ENCODE results near the gene FRMD5.

The FRMD5 gene

DNA sequence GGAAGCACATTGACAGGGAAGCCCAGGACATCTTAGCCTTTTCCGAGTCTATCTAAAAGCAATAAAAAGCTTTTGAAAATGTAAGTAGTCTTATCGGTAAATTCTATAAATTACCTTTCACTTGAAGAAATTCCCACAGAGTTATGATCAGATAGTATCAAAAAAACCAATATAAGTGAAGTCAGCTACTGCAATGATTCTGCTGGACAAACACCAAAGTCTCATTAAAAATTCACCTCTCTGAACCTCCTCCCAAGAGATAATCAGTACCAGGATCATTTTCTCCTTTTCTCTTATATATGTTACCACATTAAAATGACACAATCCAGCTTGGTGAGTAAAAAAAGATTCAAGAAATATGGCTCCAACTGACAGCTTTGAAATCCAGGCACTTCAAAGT lies 69.2 kb downstream of the FRMD5 start:
- no peaks in the 10 kb centered on the region for H3K36me3 ChIP-seq (ENCODE audit: control insufficient read depth in 1 of 2, insufficient read depth in 2 of 2, low read depth in 1 of 2, low read length in 2 of 2)
- H3K4ac ChIP-seq (ENCODE audit: low read depth in 1 of 2, low read length in 2 of 2), result no peak overlapping the region
- no peak overlapping the region for H3K18ac ChIP-seq (ENCODE audit: low read depth in 1 of 2, low read length in 2 of 2)
- H4K8ac ChIP-seq (ENCODE audit: low read length), result no peak overlapping the region
- no peak overlapping the region for H2AFZ ChIP-seq (ENCODE audit: low read depth, low read length)
- H2BK15ac ChIP-seq (ENCODE audit: low read depth, poor library complexity, severe bottlenecking), result no peak overlapping the region
- H2BK12ac ChIP-seq (ENCODE audit: low read length in 2 of 2), result no peak overlapping the region
- H3K4me2 ChIP-seq (ENCODE audit: low read length, poor library complexity, severe bottlenecking), result no peak overlapping the region
- no peak overlapping the region for H3K9ac ChIP-seq (ENCODE audit: low read length)
- 100% methylated on average over 1 of the region's 2 CpGs for WGBS
- H3K4me3 ChIP-seq (ENCODE audit: insufficient read depth in 1 of 2, low read depth in 1 of 2, low read length in 2 of 2), result no peak overlapping the region
- H3K14ac ChIP-seq (ENCODE audit: low read length in 2 of 2), result no peak overlapping the region
- no peak for DNase-seq
- H2BK120ac ChIP-seq (ENCODE audit: low read depth, low read length), result no peak overlapping the region
- H3K23ac ChIP-seq (ENCODE audit: low read length in 2 of 2), result no peak overlapping the region
- H3K27ac ChIP-seq (ENCODE audit: low read length, poor library complexity, severe bottlenecking), result no peak overlapping the region
- peaks cover 14% of the 10 kb centered on the region for H3K79me1 ChIP-seq (replicated peaks; ENCODE audit: low read length, poor library complexity, severe bottlenecking)
- H3K27me3 ChIP-seq (ENCODE audit: control insufficient read depth in 1 of 2, insufficient read depth in 1 of 2, low read length in 2 of 2), result no peaks in the 10 kb centered on the region
- no peak overlapping the region for H2BK5ac ChIP-seq (ENCODE audit: low read depth, low read length, poor library complexity, severe bottlenecking)
- H3K9me3 ChIP-seq (ENCODE audit: control insufficient read depth, low read length), result no peaks in the 10 kb centered on the region
- H3K4me1 ChIP-seq (ENCODE audit: control insufficient read depth, insufficient read depth, low read depth, low read length), result no peaks in the 10 kb centered on the region
- H2AK5ac ChIP-seq (ENCODE audit: low read length, severe bottlenecking), result no peak overlapping the region
- no peak overlapping the region for H4K91ac ChIP-seq (ENCODE audit: low read length)

- Histone ChIP-seq H3K14ac (ENCODE audit: low read length in 2 of 2) (no peak overlapping the region), H3K4me3 (ENCODE audit: insufficient read depth in 1 of 2, low read depth in 1 of 2, low read length in 2 of 2) (peak overlapping the region in 1 of 2 experiments; percentile 20), H3K9me3 (ENCODE audit: control insufficient read depth, low read length) (no peaks in the 10 kb centered on the region), H2BK120ac (ENCODE audit: low read depth, low read length) (no peak overlapping the region), H2AK5ac (ENCODE audit: low read length, severe bottlenecking) (no peak overlapping the region), H4K91ac (ENCODE audit: low read length) (no peak overlapping the region), H3K27ac (ENCODE audit: low read length, poor library complexity, severe bottlenecking) (peak overlapping the region; percentile 68), H3K9ac (ENCODE audit: low read length) (peak overlapping the region; percentile 67), H3K4me1 (ENCODE audit: control insufficient read depth, insufficient read depth, low read depth, low read length) (peaks cover 2% of the 10 kb centered on the region), H3K36me3 (ENCODE audit: control insufficient read depth in 1 of 2, insufficient read depth in 2 of 2, low read depth in 1 of 2, low read length in 2 of 2) (no peaks in the 10 kb centered on the region), H3K27me3 (ENCODE audit: control insufficient read depth in 1 of 2, insufficient read depth in 1 of 2, low read length in 2 of 2) (no peaks in the 10 kb centered on the region), H4K8ac (ENCODE audit: low read length) (no peak overlapping the region), H3K4me2 (ENCODE audit: low read length, poor library complexity, severe bottlenecking) (no peak overlapping the region), H3K23ac (ENCODE audit: low read length in 2 of 2) (no peak overlapping the region), H2BK12ac (ENCODE audit: low read length in 2 of 2) (no peak overlapping the region), H3K79me1 (replicated peaks; ENCODE audit: low read length, poor library complexity, severe bottlenecking) (peaks cover 8% of the 10 kb centered on the region), H3K4ac (ENCODE audit: low read depth in 1 of 2, low read length in 2 of 2) (no peak overlapping the region), H2AFZ (ENCODE audit: low read depth, low read length) (no peak overlapping the region), H2BK5ac (ENCODE audit: low read depth, low read length, poor library complexity, severe bottlenecking) (no peak overlapping the region), H2BK15ac (ENCODE audit: low read depth, poor library complexity, severe bottlenecking) (no peak overlapping the region), H3K18ac (ENCODE audit: low read depth in 1 of 2, low read length in 2 of 2) (no peak overlapping the region)
- peak; percentile 96 for DNase-seq
These were observed 92.3 kb downstream of the FRMD5 start for GRCh38 chr15:44102675-44103254.

GRCh38 chr15:44101944-44102343 lies 93.1 kb downstream of the FRMD5 start:
- Histone ChIP-seq H2AFZ (ENCODE audit: low read depth, low read length) (no peak overlapping the region), H3K23ac (ENCODE audit: low read length in 2 of 2) (no peak overlapping the region), H2BK12ac (ENCODE audit: low read length in 2 of 2) (no peak overlapping the region), H3K18ac (ENCODE audit: low read depth in 1 of 2, low read length in 2 of 2) (no peak overlapping the region), H3K14ac (ENCODE audit: low read length in 2 of 2) (no peak overlapping the region), H2AK5ac (ENCODE audit: low read length, severe bottlenecking) (no peak overlapping the region), H3K9ac (ENCODE audit: low read length) (peak overlapping the region; percentile 67), H2BK120ac (ENCODE audit: low read depth, low read length) (no peak overlapping the region), H4K8ac (ENCODE audit: low read length) (no peak overlapping the region), H3K36me3 (ENCODE audit: control insufficient read depth in 1 of 2, insufficient read depth in 2 of 2, low read depth in 1 of 2, low read length in 2 of 2) (no peaks in the 10 kb centered on the region), H3K4ac (ENCODE audit: low read depth in 1 of 2, low read length in 2 of 2) (no peak overlapping the region), H2BK5ac (ENCODE audit: low read depth, low read length, poor library complexity, severe bottlenecking) (no peak overlapping the region), H3K79me1 (replicated peaks; ENCODE audit: low read length, poor library complexity, severe bottlenecking) (peaks cover 13% of the 10 kb centered on the region), H3K27me3 (ENCODE audit: control insufficient read depth in 1 of 2, insufficient read depth in 1 of 2, low read length in 2 of 2) (no peaks in the 10 kb centered on the region), H4K91ac (ENCODE audit: low read length) (no peak overlapping the region), H3K9me3 (ENCODE audit: control insufficient read depth, low read length) (no peaks in the 10 kb centered on the region), H2BK15ac (ENCODE audit: low read depth, poor library complexity, severe bottlenecking) (no peak overlapping the region), H3K4me3 (ENCODE audit: insufficient read depth in 1 of 2, low read depth in 1 of 2, low read length in 2 of 2) (peak overlapping the region in 1 of 2 experiments; percentile 17), H3K4me1 (ENCODE audit: control insufficient read depth, insufficient read depth, low read depth, low read length) (peaks cover 2% of the 10 kb centered on the region), H3K4me2 (ENCODE audit: low read length, poor library complexity, severe bottlenecking) (no peak overlapping the region), H3K27ac (ENCODE audit: low read length, poor library complexity, severe bottlenecking) (peak overlapping the region; percentile 68)
- DNase-seq, result no peak
- WGBS, result 27% methylated on average over 1 of the region's 1 CpG

DNA sequence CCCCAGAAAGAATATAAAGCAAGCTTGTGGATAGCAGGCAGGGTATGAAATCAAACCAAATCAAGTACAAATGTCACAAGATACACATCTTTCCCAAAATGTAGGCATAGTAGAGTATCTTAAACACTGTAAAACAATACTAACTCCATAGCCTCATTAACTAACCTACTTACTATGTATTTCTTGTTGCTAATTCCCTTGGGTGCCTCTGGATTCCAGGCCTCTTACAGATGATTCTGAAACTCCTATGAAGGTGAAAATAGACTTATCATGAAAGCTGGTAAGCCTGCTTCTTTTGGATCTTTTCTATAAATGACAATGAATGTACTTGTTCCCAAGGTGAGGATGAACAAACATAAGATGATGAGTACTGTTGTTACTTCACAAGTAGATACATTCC lies 93.8 kb downstream of the FRMD5 start:
- H3K4me1 ChIP-seq (ENCODE audit: control insufficient read depth, insufficient read depth, low read depth, low read length), result peaks cover 1% of the 10 kb centered on the region
- H3K4me3 ChIP-seq (ENCODE audit: insufficient read depth in 1 of 2, low read depth in 1 of 2, low read length in 2 of 2), result no peak overlapping the region
- H2BK12ac ChIP-seq (ENCODE audit: low read length in 2 of 2), result no peak overlapping the region
- no peak overlapping the region for H3K4me2 ChIP-seq (ENCODE audit: low read length, poor library complexity, severe bottlenecking)
- H3K79me1 ChIP-seq (replicated peaks; ENCODE audit: low read length, poor library complexity, severe bottlenecking), result peaks cover 12% of the 10 kb centered on the region
- H3K4ac ChIP-seq (ENCODE audit: low read depth in 1 of 2, low read length in 2 of 2), result no peak overlapping the region
- H3K23ac ChIP-seq (ENCODE audit: low read length in 2 of 2), result no peak overlapping the region
- H2BK5ac ChIP-seq (ENCODE audit: low read depth, low read length, poor library complexity, severe bottlenecking), result no peak overlapping the region
- DNase-seq, result no peak
- no peak overlapping the region for H2BK120ac ChIP-seq (ENCODE audit: low read depth, low read length)
- H3K27me3 ChIP-seq (ENCODE audit: control insufficient read depth in 1 of 2, insufficient read depth in 1 of 2, low read length in 2 of 2), result no peaks in the 10 kb centered on the region
- H2AFZ ChIP-seq (ENCODE audit: low read depth, low read length), result no peak overlapping the region
- H3K9ac ChIP-seq (ENCODE audit: low read length), result no peak overlapping the region
- peak overlapping the region; percentile 89 for H2BK15ac ChIP-seq (ENCODE audit: low read depth, poor library complexity, severe bottlenecking)
- H2AK5ac ChIP-seq (ENCODE audit: low read length, severe bottlenecking), result no peak overlapping the region
- H3K14ac ChIP-seq (ENCODE audit: low read length in 2 of 2), result no peak overlapping the region
- H3K36me3 ChIP-seq (ENCODE audit: control insufficient read depth in 1 of 2, insufficient read depth in 2 of 2, low read depth in 1 of 2, low read length in 2 of 2), result no peaks in the 10 kb centered on the region
- no peak overlapping the region for H4K8ac ChIP-seq (ENCODE audit: low read length)
- H3K18ac ChIP-seq (ENCODE audit: low read depth in 1 of 2, low read length in 2 of 2), result no peak overlapping the region
- H3K27ac ChIP-seq (ENCODE audit: low read length, poor library complexity, severe bottlenecking), result peak overlapping the region; percentile 54
- H3K9me3 ChIP-seq (ENCODE audit: control insufficient read depth, low read length), result no peaks in the 10 kb centered on the region
- H4K91ac ChIP-seq (ENCODE audit: low read length), result no peak overlapping the region

Data from mesenchymal stem cell (in vitro differentiated cells and primary cell).